IMR-90 (cell line): ENCODE measurements around the gene CHN1. TPM values are rescaled to one million over a fixed set of nuclear protein-coding genes. Genes with fewer than 3 reads are reported as not detected.

ENCODE experiments used
- ATAC-seq: fragments of 200-7000 bp; cut with Tn5 transposase; 2 replicates; pipeline ENCODE4 v1.9.1; 2020; ENCODE audit warnings: low read depth, mild to moderate bottlenecking, moderate library complexity
- BruUV-seq: library from RNA; stranded (reverse); fragments of 400-500 nt; replicated peaks from 2 replicates; lab custom pipeline; 2021; lab: Mats Ljungman, UMichigan
- CTCF ChIA-PET: fragments of 300-600 bp; formaldehyde crosslinking; extraction: SDS; loops from one replicate; lab custom pipeline; 2021; ENCODE audit warnings: antibody characterized with exemption; lab: Yijun Ruan, JAX
- POLR2A ChIA-PET: fragments of 300-600 bp; sonication (Branson Sonifier 250); formaldehyde crosslinking; loops from one replicate; lab custom pipeline; 2022; ENCODE audit warnings: antibody characterized with exemption; ENCODE audit not compliant: unreplicated experiment; lab: Charles Lee
- DNase-seq: peaks from one replicate; pipeline ENCODE4 v3.0.0; 2013
- H2AFZ ChIP-seq: replicated peaks from 2 replicates; pipeline ENCODE3; 2013; ENCODE audit warnings: low read length, mild to moderate bottlenecking; ENCODE audit not compliant: poor library complexity
- H2AK5ac ChIP-seq: 2 replicates; pipeline ENCODE4 v1.6.1; 2013; ENCODE audit warnings: low read depth, low read length, inconsistent platforms
- H2AK9ac ChIP-seq: replicated peaks from 2 replicates; pipeline ENCODE3; 2013; ENCODE audit warnings: mild to moderate bottlenecking, low read depth, low read length, moderate library complexity; ENCODE audit not compliant: poor library complexity
- H2BK120ac ChIP-seq: 2 replicates; pipeline ENCODE4 v1.6.1; 2013; ENCODE audit warnings: low read depth, low read length, inconsistent platforms
- H2BK15ac ChIP-seq: 3 replicates; pipeline ENCODE4 v1.6.1; 2013; ENCODE audit warnings: low read depth, low read length, inconsistent platforms
- H2BK20ac ChIP-seq: 2 replicates; pipeline ENCODE4 v1.6.1; 2013; ENCODE audit warnings: low read depth, mild to moderate bottlenecking, inconsistent platforms, low read length, moderate library complexity
- H2BK5ac ChIP-seq: 2 replicates; pipeline ENCODE4 v1.6.1; 2013; ENCODE audit warnings: mild to moderate bottlenecking, low read depth, low read length, inconsistent platforms; ENCODE audit not compliant: poor library complexity, severe bottlenecking
- H3K14ac ChIP-seq: replicated peaks from 2 replicates; pipeline ENCODE4 v1.6.1; 2013; ENCODE audit warnings: low read depth, low read length, inconsistent platforms
- H3K18ac ChIP-seq: 2 replicates; pipeline ENCODE4 v1.6.1; 2013; ENCODE audit warnings: low read depth, low read length, control low read depth
- H3K23ac ChIP-seq: 2 replicates; pipeline ENCODE4 v1.6.1; 2013; ENCODE audit warnings: low read depth, low read length, inconsistent platforms
- H3K27ac ChIP-seq: 2 replicates; pipeline ENCODE4 v1.5.1; 2013; ENCODE audit warnings: mild to moderate bottlenecking, control low read depth, low read length; ENCODE audit not compliant: insufficient read depth
- H3K27me3 ChIP-seq: 2 replicates; pipeline ENCODE4 v1.6.1; 2013; ENCODE audit warnings: low read length; ENCODE audit not compliant: control insufficient read depth, insufficient read depth
- H3K36me3 ChIP-seq: 2 replicates; pipeline ENCODE4 v1.6.1; 2013; ENCODE audit warnings: low read length, mixed read lengths; ENCODE audit not compliant: control insufficient read depth, insufficient read depth
- H3K4ac ChIP-seq: 2 replicates; pipeline ENCODE4 v1.6.1; 2013; ENCODE audit warnings: low read depth, low read length, inconsistent platforms
- H3K4me1 ChIP-seq: 2 replicates; pipeline ENCODE4 v1.6.1; 2013; ENCODE audit warnings: low read length, mixed read lengths; ENCODE audit not compliant: control insufficient read depth, insufficient read depth
- H3K4me2 ChIP-seq: 2 replicates; pipeline ENCODE4 v1.6.1; 2013; ENCODE audit warnings: low read depth, mild to moderate bottlenecking, control low read depth, low read length, moderate library complexity
- H3K4me3 ChIP-seq: 2 replicates; pipeline ENCODE4 v1.5.1; 2013; ENCODE audit warnings: low read depth, mild to moderate bottlenecking, control low read depth, low read length, moderate library complexity; ENCODE audit not compliant: insufficient read depth
- H3K56ac ChIP-seq: 2 replicates; pipeline ENCODE4 v1.6.1; 2013; ENCODE audit warnings: low read length, inconsistent platforms; ENCODE audit not compliant: insufficient read depth; ENCODE audit errors: extremely low read depth
- H3K79me1 ChIP-seq, 2 experiments: 2 replicates each; pipeline ENCODE4 v1.6.1; 2013; ENCODE audit warnings: low read length in 2 of 2, inconsistent platforms in 1 of 2, low read depth in 1 of 2
- H3K9ac ChIP-seq: 2 replicates; pipeline ENCODE4 v1.6.1; 2013; ENCODE audit warnings: low read depth, low read length, control low read depth
- H3K9me1 ChIP-seq: 2 replicates; pipeline ENCODE4 v1.6.1; 2013; ENCODE audit warnings: low read length, inconsistent platforms; ENCODE audit not compliant: insufficient read depth
- H3K9me3 ChIP-seq: 2 replicates; pipeline ENCODE4 v1.6.1; 2013; ENCODE audit warnings: low read length; ENCODE audit not compliant: control insufficient read depth, insufficient read depth
- H4K20me1 ChIP-seq: 2 replicates; pipeline ENCODE4 v1.6.1; 2013; ENCODE audit warnings: low read length, inconsistent platforms; ENCODE audit not compliant: insufficient read depth
- H4K5ac ChIP-seq: 2 replicates; pipeline ENCODE4 v1.6.1; 2013; ENCODE audit warnings: mild to moderate bottlenecking, low read depth, low read length, control low read depth
- H4K8ac ChIP-seq, 2 experiments: 2 replicates each; pipeline ENCODE4 v1.6.1; 2013; ENCODE audit warnings: low read depth in 2 of 2, low read length in 2 of 2, control low read depth in 1 of 2, inconsistent platforms in 1 of 2
- H4K91ac ChIP-seq: 2 replicates; pipeline ENCODE4 v1.6.1; 2013; ENCODE audit warnings: low read depth, low read length, inconsistent platforms; ENCODE audit not compliant: insufficient read depth
- BHLHE40 ChIP-seq: fragments of 150-350 bp; IDR thresholded peaks from 2 replicates; pipeline ENCODE4 v1.6.1; 2016; ENCODE audit warnings: mild to moderate bottlenecking, low read depth, low read length
- CEBPB ChIP-seq: IDR thresholded peaks from 2 replicates; pipeline ENCODE4 v1.6.1; 2012; ENCODE audit warnings: low read depth, low read length, improper control_type of control experiment
- CHD1 ChIP-seq: IDR thresholded peaks from 2 replicates; pipeline ENCODE4 v1.6.1; 2012; ENCODE audit warnings: low read depth, low read length, improper control_type of control experiment
- FOS ChIP-seq: fragments of 150-350 bp; IDR thresholded peaks from 2 replicates; pipeline ENCODE4 v1.6.1; 2016; ENCODE audit warnings: low read depth, low read length
- MAFK ChIP-seq: IDR thresholded peaks from 2 replicates; pipeline ENCODE4 v1.6.1; 2012; ENCODE audit warnings: low read depth, low read length, improper control_type of control experiment
- MAZ ChIP-seq: IDR thresholded peaks from 2 replicates; pipeline ENCODE4 v1.6.1; 2012; ENCODE audit warnings: low read depth, mild to moderate bottlenecking, low read length, improper control_type of control experiment, moderate library complexity, borderline replicate concordance
- MXI1 ChIP-seq: IDR thresholded peaks from 2 replicates; pipeline ENCODE4 v1.6.1; 2012; ENCODE audit warnings: low read depth, mild to moderate bottlenecking, low read length, moderate library complexity, borderline replicate concordance
- POLR2A ChIP-seq: IDR thresholded peaks from 2 replicates; pipeline ENCODE4 v1.6.1; 2012; ENCODE audit warnings: mild to moderate bottlenecking, low read depth, low read length
- RAD21 ChIP-seq: IDR thresholded peaks from 2 replicates; pipeline ENCODE4 v1.6.1; 2012; ENCODE audit warnings: low read length, improper control_type of control experiment
- RCOR1 ChIP-seq: IDR thresholded peaks from 2 replicates; pipeline ENCODE4 v1.6.1; 2012; ENCODE audit warnings: mild to moderate bottlenecking, low read length, improper control_type of control experiment; ENCODE audit not compliant: insufficient replicate concordance
- RFX5 ChIP-seq: IDR thresholded peaks from 2 replicates; pipeline ENCODE4 v1.8.0; 2012; ENCODE audit warnings: low read depth, mild to moderate bottlenecking, low read length, moderate library complexity
- SMC3 ChIP-seq: fragments of 150-350 bp; IDR thresholded peaks from 2 replicates; pipeline ENCODE4 v1.6.1; 2016; ENCODE audit warnings: low read depth, mild to moderate bottlenecking, antibody characterized with exemption, low read length, moderate library complexity
- WGBS, 2 experiments: methylation state at CpG; one replicate each; pipeline versions ENCODE4 v1.1.5 to v1.1.7; 2013; ENCODE audit warnings: missing lambda C conversion rate in 2 of 2; ENCODE audit not compliant: insufficient read length in 1 of 2; ENCODE audit errors: extremely low coverage in 2 of 2; 5-methylcytosine and 5-hydroxymethylcytosine counted together
- dilution Hi-C: fragments of 300-500 bp; cut with HindIII; formaldehyde crosslinking; loops from one replicate; pipeline ENCODE4 v1.14.3; 2018; ENCODE audit warnings: low sequenced_read_pairs; ENCODE audit not compliant: unreplicated experiment
- in situ Hi-C: fragments of 300-500 bp; cut with MboI; formaldehyde crosslinking; loops from 3 replicates; pipeline ENCODE4 v1.14.3; 2019; ENCODE audit warnings: low sequenced_read_pairs, inconsistent platforms, mixed read lengths
- intact Hi-C: fragments of 100-400 bp; cut with micrococcal nuclease; formaldehyde crosslinking; loops from 2 replicates; pipeline ENCODE4 v1.10.0; 2022
- polyA plus RNA-seq, 3 experiments: library from polyadenylated mRNA; depleted of rRNA; stranded (reverse); fragments of >200 nt; gene quantifications; 2 replicates each; pipeline ENCODE4 v1.2.3, GENCODE V29; 2012; ENCODE audit warnings: low replicate concordance in 1 of 3
- total RNA-seq: library from RNA; depleted of rRNA; stranded (reverse); fragments of >200 nt; gene quantifications from 2 replicates; pipeline ENCODE4 v1.2.3, GENCODE V29; 2012
- TF ChIP-seq, protein P1 (sequence below): conservative IDR thresholded peaks from 2 replicates; pipeline ENCODE4 v1.5.1; 2012; ENCODE audit warnings: mild to moderate bottlenecking, low read depth, low read length, improper control_type of control experiment
- TF ChIP-seq, protein P2 (sequence below): fragments of 150-350 bp; IDR thresholded peaks from 2 replicates; pipeline ENCODE4 v1.6.1; 2017; ENCODE audit warnings: mild to moderate bottlenecking, antibody characterized with exemption, low read length, low read depth
- TF ChIP-seq, protein P3 (sequence below): fragments of 150-350 bp; IDR thresholded peaks from 2 replicates; pipeline ENCODE4 v1.6.1; 2016; ENCODE audit warnings: low read depth, mild to moderate bottlenecking, low read length, moderate library complexity, borderline replicate concordance

Gene CHN1
- total and polyA plus RNA-seq, 2 of the 4 experiments (the other 2 are of a cell fraction) = 58.4 to 66.9 TPM

DNA sequence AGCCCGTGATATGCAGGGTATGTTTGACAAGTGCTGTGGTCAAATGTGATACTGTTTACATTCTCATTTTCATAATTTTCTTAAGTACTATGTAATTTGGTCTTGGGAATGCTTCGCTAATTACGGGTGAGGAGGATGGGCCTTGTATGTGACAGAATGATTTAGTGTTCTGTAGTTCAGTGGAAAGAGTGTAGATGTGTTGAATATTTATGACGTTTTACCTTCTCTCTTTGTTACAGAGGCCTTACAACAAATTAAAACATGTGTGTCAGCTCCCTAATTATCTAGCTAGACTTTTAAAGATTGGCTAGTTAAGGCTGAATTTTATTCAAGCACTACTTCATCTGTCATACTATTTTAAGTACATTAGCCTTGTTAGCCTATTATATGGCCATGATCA, 230.3 kb downstream of the CHN1 start:
- ChIA-PET CTCF (interaction anchor here (1.0 to 1.5 kb wide), 3 partner anchors 20 to 211 kb away, joined by 3 read pairs; no protein-coding TSS in a partner anchor), POLR2A (interaction anchor here (1.5 kb wide), 1 partner anchor 13 kb away, joined by 6 read pairs; no protein-coding TSS in a partner anchor)
- Histone ChIP-seq H3K27ac (peak overlapping the region; percentile 32; the same call in 1 of the 2 replicates), H3K14ac (peak overlapping the region; percentile 61; the same call in 1 of the 2 replicates), H2BK5ac (peak overlapping the region; percentile 33), H3K4me2 (no peak overlapping the region), H3K9me3 (no peaks in the 10 kb centered on the region), H3K56ac (no peak overlapping the region), H2AFZ (no peak overlapping the region), H3K9me1 (peaks cover 38% of the 10 kb centered on the region), H3K27me3 (no peaks in the 10 kb centered on the region), H3K36me3 (no peaks in the 10 kb centered on the region), H3K23ac (no peak overlapping the region), H2AK5ac (no peak overlapping the region), H2AK9ac (no peak overlapping the region), H4K91ac (0 out of 2 replicates have a peak overlapping the region, but pooled peaks have one; percentile 10), H2BK120ac (peak overlapping the region; percentile 59; the same call in 1 of the 2 replicates), H4K5ac (no peak overlapping the region), H3K4me3 (no peak overlapping the region), H3K4me1 (peaks cover 46% of the 10 kb centered on the region), H4K8ac (0 out of 4 replicates have a peak overlapping the region, but pooled peaks of 1 of the 2 experiments have one; percentile 25), H3K79me1 (peaks cover 0 to 14% of the 10 kb centered on the region in 2 experiments; a peak in 2 of 4 replicates), H3K4ac (peak overlapping the region; percentile 35; the same call in 1 of the 2 replicates), H3K18ac (0 out of 2 replicates have a peak overlapping the region, but pooled peaks have one; percentile 28), H3K9ac (no peak overlapping the region), H2BK20ac (peak overlapping the region; percentile 57; the same call in 1 of the 2 replicates), H2BK15ac (peak overlapping the region; percentile 39; the same call in 1 of the 3 replicates), H4K20me1 (no peaks in the 10 kb centered on the region)
- intact Hi-C loops = loop anchor here (1.0 kb wide), 1 partner anchor 25 kb away; no protein-coding TSS in a partner anchor
- in situ Hi-C loops = loop anchor here (5.0 kb wide), 2 partner anchors 67 to 212 kb away; no protein-coding TSS in a partner anchor
- no CpG with 5 or more reads among the region's 4 CpGs for WGBS, 2 experiments
- dilution Hi-C loops = loop anchor here (25.0 kb wide), 1 partner anchor 212 kb away; no protein-coding TSS in a partner anchor
- no TSS peak for BruUV-seq
- DNase-seq = no peak
- ATAC-seq = no peak
- TF ChIP-seq RAD21 (no peak), FOS (no peak), BHLHE40 (no peak), SMC3 (no peak), MAZ (no peak), MXI1 (no peak), MAFK (no peak), CHD1 (no peak), RCOR1 (no peak), POLR2A (no peak), RFX5 (no peak), CEBPB (no peak)
- TF ChIP-seq, protein P1, sequence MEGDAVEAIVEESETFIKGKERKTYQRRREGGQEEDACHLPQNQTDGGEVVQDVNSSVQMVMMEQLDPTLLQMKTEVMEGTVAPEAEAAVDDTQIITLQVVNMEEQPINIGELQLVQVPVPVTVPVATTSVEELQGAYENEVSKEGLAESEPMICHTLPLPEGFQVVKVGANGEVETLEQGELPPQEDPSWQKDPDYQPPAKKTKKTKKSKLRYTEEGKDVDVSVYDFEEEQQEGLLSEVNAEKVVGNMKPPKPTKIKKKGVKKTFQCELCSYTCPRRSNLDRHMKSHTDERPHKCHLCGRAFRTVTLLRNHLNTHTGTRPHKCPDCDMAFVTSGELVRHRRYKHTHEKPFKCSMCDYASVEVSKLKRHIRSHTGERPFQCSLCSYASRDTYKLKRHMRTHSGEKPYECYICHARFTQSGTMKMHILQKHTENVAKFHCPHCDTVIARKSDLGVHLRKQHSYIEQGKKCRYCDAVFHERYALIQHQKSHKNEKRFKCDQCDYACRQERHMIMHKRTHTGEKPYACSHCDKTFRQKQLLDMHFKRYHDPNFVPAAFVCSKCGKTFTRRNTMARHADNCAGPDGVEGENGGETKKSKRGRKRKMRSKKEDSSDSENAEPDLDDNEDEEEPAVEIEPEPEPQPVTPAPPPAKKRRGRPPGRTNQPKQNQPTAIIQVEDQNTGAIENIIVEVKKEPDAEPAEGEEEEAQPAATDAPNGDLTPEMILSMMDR = no peak
- TF ChIP-seq, protein P2, sequence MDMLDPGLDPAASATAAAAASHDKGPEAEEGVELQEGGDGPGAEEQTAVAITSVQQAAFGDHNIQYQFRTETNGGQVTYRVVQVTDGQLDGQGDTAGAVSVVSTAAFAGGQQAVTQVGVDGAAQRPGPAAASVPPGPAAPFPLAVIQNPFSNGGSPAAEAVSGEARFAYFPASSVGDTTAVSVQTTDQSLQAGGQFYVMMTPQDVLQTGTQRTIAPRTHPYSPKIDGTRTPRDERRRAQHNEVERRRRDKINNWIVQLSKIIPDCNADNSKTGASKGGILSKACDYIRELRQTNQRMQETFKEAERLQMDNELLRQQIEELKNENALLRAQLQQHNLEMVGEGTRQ = no peak
- TF ChIP-seq, protein P3, sequence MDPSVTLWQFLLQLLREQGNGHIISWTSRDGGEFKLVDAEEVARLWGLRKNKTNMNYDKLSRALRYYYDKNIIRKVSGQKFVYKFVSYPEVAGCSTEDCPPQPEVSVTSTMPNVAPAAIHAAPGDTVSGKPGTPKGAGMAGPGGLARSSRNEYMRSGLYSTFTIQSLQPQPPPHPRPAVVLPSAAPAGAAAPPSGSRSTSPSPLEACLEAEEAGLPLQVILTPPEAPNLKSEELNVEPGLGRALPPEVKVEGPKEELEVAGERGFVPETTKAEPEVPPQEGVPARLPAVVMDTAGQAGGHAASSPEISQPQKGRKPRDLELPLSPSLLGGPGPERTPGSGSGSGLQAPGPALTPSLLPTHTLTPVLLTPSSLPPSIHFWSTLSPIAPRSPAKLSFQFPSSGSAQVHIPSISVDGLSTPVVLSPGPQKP = no peak
